Smooth muscle cell (in vitro differentiated cells): ENCODE data around the gene ZNF275. TPM values are rescaled to one million over a fixed set of nuclear protein-coding genes. Genes with fewer than 3 reads are reported as not detected.
A peak's percentile ranks its signal among the peaks of the same experiment; 100 is the strongest.
"Not testable (repeated sequence)": the region's sequence is repeated elsewhere in the genome, so short reads cannot be mapped to it uniquely, and the experiment has no call there.

Experiments
- DNase-seq: peaks from one replicate; lab custom pipeline; 2025; ENCODE audit not compliant: unreplicated experiment; lab: John Stamatoyannopoulos, UW
- H2AFZ ChIP-seq: fragments of 200-600 bp; sonication (generic); 2 replicates; pipeline ENCODE4 v1.6.0; 2016; ENCODE audit warnings: antibody characterized with exemption, low read depth, mild to moderate bottlenecking
- H3F3A ChIP-seq: fragments of 200-600 bp; sonication (generic); 2 replicates; pipeline ENCODE4 v1.6.0; 2017; ENCODE audit warnings: antibody characterized with exemption, low read depth
- H3K27ac ChIP-seq: fragments of 200-600 bp; sonication (generic); 2 replicates; pipeline ENCODE4 v1.5.1; 2016; ENCODE audit warnings: low read depth, mild to moderate bottlenecking
- H3K27me3 ChIP-seq: fragments of 200-600 bp; sonication (generic); 2 replicates; pipeline ENCODE4 v1.6.1; 2016; ENCODE audit warnings: low read depth, mild to moderate bottlenecking
- H3K36me3 ChIP-seq: fragments of 200-600 bp; sonication (generic); 2 replicates; pipeline ENCODE4 v1.5.1; 2016; ENCODE audit warnings: low read depth
- H3K4me1 ChIP-seq: fragments of 200-600 bp; sonication (generic); 2 replicates; pipeline ENCODE4 v1.5.1; 2016; ENCODE audit warnings: low read depth
- H3K4me2 ChIP-seq: fragments of 200-600 bp; sonication (generic); 2 replicates; pipeline ENCODE4 v1.6.0; 2016; ENCODE audit warnings: mild to moderate bottlenecking
- H3K4me3 ChIP-seq: fragments of 200-600 bp; sonication (generic); 2 replicates; pipeline ENCODE4 v1.5.1; 2016; ENCODE audit warnings: mild to moderate bottlenecking
- H3K79me2 ChIP-seq: fragments of 200-600 bp; sonication (generic); 2 replicates; pipeline ENCODE4 v1.6.0; 2016; ENCODE audit warnings: low read depth, mild to moderate bottlenecking
- H3K9ac ChIP-seq: fragments of 200-600 bp; sonication (generic); 2 replicates; pipeline ENCODE4 v1.6.0; 2016; ENCODE audit warnings: low read depth
- H3K9me3 ChIP-seq: fragments of 200-600 bp; sonication (generic); replicated peaks from 2 replicates; pipeline ENCODE4 v1.5.1; 2016; ENCODE audit warnings: low read depth
- H4K20me1 ChIP-seq: fragments of 200-600 bp; sonication (generic); 2 replicates; pipeline ENCODE4 v1.6.0; 2016; ENCODE audit warnings: low read depth
- WGBS: methylation state at CpG from one replicate; pipeline ENCODE4 v1.1.7; 2016; ENCODE audit warnings: low lambda C conversion rate; 5-methylcytosine and 5-hydroxymethylcytosine counted together
- polyA plus RNA-seq: library from polyadenylated mRNA; unstranded; fragments of >200 nt; fragmentation: Nextera tagmentation; extraction: Ambion mirVana; gene quantifications from 2 replicates; pipeline ENCODE4 v1.2.1, GENCODE V29; 2016
- total RNA-seq: library from RNA; depleted of rRNA; stranded (reverse); fragments of >200 nt; gene quantifications from 2 replicates; pipeline ENCODE4 v1.2.3, GENCODE V29; 2014
- TF ChIP-seq, protein P1 (sequence below): fragments of 200-600 bp; sonication (generic); IDR thresholded peaks from 2 replicates; pipeline ENCODE4 v1.5.1; 2017; ENCODE audit warnings: borderline replicate concordance, mild to moderate bottlenecking, antibody characterized with exemption; ENCODE audit not compliant: insufficient read depth, poor library complexity, severe bottlenecking

The ZNF275 gene
- 17.8 and 23.7 TPM in 2 replicates for total RNA-seq
- polyA plus RNA-seq: 6.6 and 9.7 TPM in 2 replicates

DNA sequence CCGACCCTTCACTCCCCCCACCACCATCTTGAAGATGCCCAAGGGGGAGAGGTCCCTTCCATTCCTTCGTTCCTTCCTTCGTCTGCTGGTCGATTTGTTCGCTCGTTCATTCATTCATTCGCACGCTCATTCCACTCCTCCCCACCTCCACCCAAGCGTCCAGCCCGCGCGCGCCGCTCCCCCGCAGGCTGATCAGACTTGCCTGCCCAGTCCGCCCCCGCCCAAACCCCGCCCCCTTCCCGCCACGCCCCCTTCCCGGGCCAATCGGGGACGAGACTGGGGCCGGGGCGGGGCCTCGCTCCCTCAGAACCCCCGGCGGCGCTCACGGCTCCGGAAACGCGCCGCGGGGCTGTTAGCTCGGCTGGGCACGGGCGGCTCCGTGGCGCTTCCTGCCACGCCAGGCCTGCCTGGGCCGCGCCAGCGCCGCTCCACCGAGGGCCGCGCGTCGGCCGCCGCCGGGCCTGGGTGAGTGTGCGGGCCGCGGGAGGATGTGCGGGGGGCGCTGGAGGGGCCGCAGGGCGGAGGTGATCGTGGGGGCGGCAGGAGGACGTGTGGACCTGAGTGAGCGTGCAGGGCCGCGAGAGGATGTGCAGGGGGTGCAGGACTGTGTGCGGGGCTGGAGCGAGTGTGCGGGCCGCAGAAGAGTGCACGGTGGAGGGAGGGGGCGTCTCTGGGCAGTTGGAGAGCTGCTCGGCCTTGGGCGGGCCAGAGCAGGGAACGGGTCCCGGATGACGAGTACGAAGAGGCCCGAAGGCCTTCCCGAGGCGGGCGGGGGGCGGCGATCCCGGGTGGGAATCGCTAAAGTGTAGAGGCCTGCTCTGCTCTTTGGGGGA is at the start of gene ZNF275:
TSS of gene ZNF275 (plus strand) at position 333 of the 833 bp plus-strand sequence. CDS start 2,527 bp downstream, outside the sequence.
- DNase-seq: peak; percentile 47
- H3K36me3 ChIP-seq: no peaks in the 10 kb centered on the region
- WGBS: 49% methylated on average over 32 of the region's 86 CpGs
- H3K9me3 ChIP-seq: no peaks in the 10 kb centered on the region
- no peak within 1 kb of the TSS for H2AFZ ChIP-seq
- no peaks in the 10 kb centered on the region for H3F3A ChIP-seq
- H3K27me3 ChIP-seq: peaks cover 3% of the 10 kb centered on the region
- H3K9ac ChIP-seq: peak within 1 kb of the TSS; percentile 89
- H4K20me1 ChIP-seq: peaks cover 41% of the 10 kb centered on the region
- peak within 1 kb of the TSS; percentile 83 for H3K4me2 ChIP-seq
- TF ChIP-seq, protein P1, sequence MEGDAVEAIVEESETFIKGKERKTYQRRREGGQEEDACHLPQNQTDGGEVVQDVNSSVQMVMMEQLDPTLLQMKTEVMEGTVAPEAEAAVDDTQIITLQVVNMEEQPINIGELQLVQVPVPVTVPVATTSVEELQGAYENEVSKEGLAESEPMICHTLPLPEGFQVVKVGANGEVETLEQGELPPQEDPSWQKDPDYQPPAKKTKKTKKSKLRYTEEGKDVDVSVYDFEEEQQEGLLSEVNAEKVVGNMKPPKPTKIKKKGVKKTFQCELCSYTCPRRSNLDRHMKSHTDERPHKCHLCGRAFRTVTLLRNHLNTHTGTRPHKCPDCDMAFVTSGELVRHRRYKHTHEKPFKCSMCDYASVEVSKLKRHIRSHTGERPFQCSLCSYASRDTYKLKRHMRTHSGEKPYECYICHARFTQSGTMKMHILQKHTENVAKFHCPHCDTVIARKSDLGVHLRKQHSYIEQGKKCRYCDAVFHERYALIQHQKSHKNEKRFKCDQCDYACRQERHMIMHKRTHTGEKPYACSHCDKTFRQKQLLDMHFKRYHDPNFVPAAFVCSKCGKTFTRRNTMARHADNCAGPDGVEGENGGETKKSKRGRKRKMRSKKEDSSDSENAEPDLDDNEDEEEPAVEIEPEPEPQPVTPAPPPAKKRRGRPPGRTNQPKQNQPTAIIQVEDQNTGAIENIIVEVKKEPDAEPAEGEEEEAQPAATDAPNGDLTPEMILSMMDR: no peak
- H3K79me2 ChIP-seq: peaks cover 30% of the 10 kb centered on the region
- no peaks in the 10 kb centered on the region for H3K4me1 ChIP-seq
- peak within 1 kb of the TSS; percentile 66 for H3K4me3 ChIP-seq
- peak within 1 kb of the TSS; percentile 47 for H3K27ac ChIP-seq

- not testable (repeated sequence) for H3F3A ChIP-seq, H4K20me1 ChIP-seq, H3K27ac ChIP-seq, H2AFZ ChIP-seq, H3K9ac ChIP-seq, H3K9me3 ChIP-seq, H3K4me2 ChIP-seq, H3K79me2 ChIP-seq, H3K4me1 ChIP-seq, DNase-seq, H3K27me3 ChIP-seq, H3K4me3 ChIP-seq, H3K36me3 ChIP-seq
- no CpG with 5 or more reads among the region's 8 CpGs for whole genome bisulfite sequencing
Measured at GRCh38 chrX:153285678-153286077, 48.3 kb upstream of the ZNF275 start.

GRCh38 chrX:153288807-153289206 is 45.1 kb upstream of the ZNF275 start:
- H2AFZ ChIP-seq, H3F3A ChIP-seq, DNase-seq, H3K4me3 ChIP-seq, H4K20me1 ChIP-seq, H3K4me1 ChIP-seq, H3K27me3 ChIP-seq, H3K9me3 ChIP-seq, H3K4me2 ChIP-seq, H3K36me3 ChIP-seq, H3K79me2 ChIP-seq, H3K9ac ChIP-seq, H3K27ac ChIP-seq: not testable (repeated sequence)
- WGBS: no CpG with 5 or more reads among the region's 2 CpGs

GRCh38 chrX:153293485-153294071 is 40.4 kb upstream of the ZNF275 start:
- H3K4me2 ChIP-seq, H3K27me3 ChIP-seq, H3K4me1 ChIP-seq, H2AFZ ChIP-seq, H3K27ac ChIP-seq, H3K9ac ChIP-seq, H4K20me1 ChIP-seq, H3F3A ChIP-seq, H3K36me3 ChIP-seq, H3K79me2 ChIP-seq, H3K4me3 ChIP-seq, DNase-seq, H3K9me3 ChIP-seq: not testable (repeated sequence)
- 76% methylated on average over 4 of the region's 8 CpGs for WGBS

DNA sequence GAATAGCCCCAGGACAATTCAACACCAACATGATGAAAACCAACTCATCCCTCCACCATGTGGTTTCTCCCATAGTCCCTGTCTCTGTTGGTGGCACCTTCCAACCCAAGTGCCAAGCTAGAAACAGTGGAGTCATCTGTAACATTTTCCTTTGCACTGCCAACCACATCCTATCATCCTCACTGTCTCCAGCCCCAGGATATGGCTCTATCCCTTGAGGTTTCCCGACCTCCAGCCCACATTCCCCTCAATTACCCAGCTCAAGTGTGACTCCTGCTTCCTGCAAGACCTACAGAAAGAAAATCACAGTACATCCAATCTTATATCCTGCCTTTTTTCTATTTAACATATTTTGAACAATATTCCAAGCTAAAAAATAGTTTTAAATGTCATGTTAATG is 36.6 kb upstream of the ZNF275 start:
- Histone ChIP-seq H3K4me3 (no peak overlapping the region), H3K9me3 (peaks cover 6% of the 10 kb centered on the region), H3K4me1 (no peaks in the 10 kb centered on the region), H2AFZ (no peak overlapping the region), H3K36me3 (no peaks in the 10 kb centered on the region), H3K79me2 (no peaks in the 10 kb centered on the region), H3K27ac (no peak overlapping the region), H3K9ac (no peak overlapping the region), H4K20me1 (no peaks in the 10 kb centered on the region), H3K4me2 (no peak overlapping the region), H3F3A (no peaks in the 10 kb centered on the region), H3K27me3 (no peaks in the 10 kb centered on the region)
- TF ChIP-seq, protein P1: no peak
- no peak for DNase-seq
- 54% methylated on average over 1 of the region's 1 CpG for WGBS
